Esophagus muscularis mucosa (tissue), 4 donors: Measurements from ENCODE around the gene ASB4.

Experiments used
- EP300 ChIP-seq: sonication (generic); formaldehyde crosslinking; IDR thresholded peaks from one replicate; pipeline ENCODE4 v1.6.1; 2017; ENCODE audit warnings: antibody characterized with exemption
- POLR2A ChIP-seq: fragments of 450-650 bp; IDR thresholded peaks from one replicate; pipeline ENCODE4 v1.6.1; 2017; ENCODE audit warnings: antibody characterized with exemption, moderate library complexity, mild to moderate bottlenecking, low read depth
- POLR2AphosphoS5 ChIP-seq, 2 donors: sonication (generic); formaldehyde crosslinking; IDR thresholded peaks; one replicate each; pipeline ENCODE4 v1.6.1; 2017; ENCODE audit warnings: antibody characterized with exemption in 2 of 2
- TF ChIP-seq, protein P1 (sequence below), 3 experiments: fragments of 200-600 bp in 2 of 3; fragments of 450-650 bp in 1 of 3; sonication (generic) in 2 of 3; IDR thresholded peaks; one replicate each; pipeline ENCODE4 v1.5.1; 2017 to 2019; ENCODE audit warnings: antibody characterized with exemption in 3 of 3, mild to moderate bottlenecking in 2 of 3, moderate library complexity in 1 of 3

DNA sequence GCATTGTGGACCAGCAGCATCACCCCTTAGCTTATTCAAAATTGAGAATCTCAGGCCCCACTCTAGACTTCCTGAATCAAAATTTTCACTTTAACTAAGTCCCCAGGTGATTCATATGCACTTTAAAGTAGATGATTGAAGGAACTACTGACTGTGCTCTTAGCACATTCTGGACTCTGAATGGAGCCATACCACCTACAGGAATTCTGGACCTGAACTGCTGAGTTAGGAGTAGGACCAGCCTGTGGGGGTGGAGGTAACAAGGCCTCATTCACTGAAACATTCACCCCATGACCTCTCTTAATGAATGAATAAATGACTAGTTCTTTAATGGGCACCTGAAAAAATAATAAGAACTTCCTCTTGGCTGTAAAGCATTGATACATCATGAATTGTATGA, 103.3 kb downstream of the ASB4 start:
- TF ChIP-seq POLR2A (no peak), POLR2AphosphoS5 (IDR thresholded peaks at IDR 0.05) (peak; percentile 39 to 90), EP300 (no peak)
- TF ChIP-seq, protein P1, sequence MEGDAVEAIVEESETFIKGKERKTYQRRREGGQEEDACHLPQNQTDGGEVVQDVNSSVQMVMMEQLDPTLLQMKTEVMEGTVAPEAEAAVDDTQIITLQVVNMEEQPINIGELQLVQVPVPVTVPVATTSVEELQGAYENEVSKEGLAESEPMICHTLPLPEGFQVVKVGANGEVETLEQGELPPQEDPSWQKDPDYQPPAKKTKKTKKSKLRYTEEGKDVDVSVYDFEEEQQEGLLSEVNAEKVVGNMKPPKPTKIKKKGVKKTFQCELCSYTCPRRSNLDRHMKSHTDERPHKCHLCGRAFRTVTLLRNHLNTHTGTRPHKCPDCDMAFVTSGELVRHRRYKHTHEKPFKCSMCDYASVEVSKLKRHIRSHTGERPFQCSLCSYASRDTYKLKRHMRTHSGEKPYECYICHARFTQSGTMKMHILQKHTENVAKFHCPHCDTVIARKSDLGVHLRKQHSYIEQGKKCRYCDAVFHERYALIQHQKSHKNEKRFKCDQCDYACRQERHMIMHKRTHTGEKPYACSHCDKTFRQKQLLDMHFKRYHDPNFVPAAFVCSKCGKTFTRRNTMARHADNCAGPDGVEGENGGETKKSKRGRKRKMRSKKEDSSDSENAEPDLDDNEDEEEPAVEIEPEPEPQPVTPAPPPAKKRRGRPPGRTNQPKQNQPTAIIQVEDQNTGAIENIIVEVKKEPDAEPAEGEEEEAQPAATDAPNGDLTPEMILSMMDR (IDR thresholded peaks at IDR 0.05): no peak
